ENCODE results near the gene ARHGAP6. TPM values are rescaled to one million over a fixed set of nuclear protein-coding genes. Genes with fewer than 3 reads are reported as not detected.

ARHGAP6 gene
- total and polyA plus RNA-seq, 2 donors (not counting 3 experiments of a cell fraction or from before 2014, with no cell fraction given): 0.69 to 0.83 TPM

DNA sequence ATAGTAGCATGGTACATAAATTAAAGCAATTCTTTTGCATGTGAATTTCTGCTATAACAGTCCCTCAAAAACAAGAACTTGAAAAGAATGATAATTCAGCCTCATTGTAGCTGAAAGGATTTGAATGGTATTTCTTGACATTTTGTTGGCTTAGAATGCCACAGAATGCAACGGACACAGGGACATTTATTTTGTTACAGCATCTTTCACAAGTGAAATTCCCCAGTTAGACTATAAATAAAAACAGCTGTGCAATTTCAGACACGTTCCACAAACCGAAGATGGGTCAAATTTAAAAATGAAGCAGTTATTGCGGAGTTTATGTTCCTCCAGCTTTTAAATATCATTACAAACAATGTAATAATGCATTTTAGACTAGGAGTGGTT, 455.3 kb downstream of the ARHGAP6 start:
- dilution Hi-C loops (cut with MboI; ENCODE audit: extremely low pct_ligation_motif_present, low sequenced_read_pairs) (no loop called here), intact Hi-C loops (cut with micrococcal nuclease) (no loop called here)
- no TSS peak for BruUV-seq (replicated peaks)
- Histone ChIP-seq H3K27me3 (ENCODE audit: control insufficient read depth in 2 of 2, insufficient read depth in 2 of 2, low read length in 2 of 2) (no peaks in the 10 kb centered on the region), H3K4me2 (ENCODE audit: insufficient read depth, low read length) (no peak overlapping the region), H3K36me3 (ENCODE audit: control insufficient read depth in 2 of 2, extremely low read depth in 1 of 2, insufficient read depth in 2 of 2, low read length in 2 of 2) (no peaks in the 10 kb centered on the region), H3K4me1 (ENCODE audit: control insufficient read depth, extremely low read depth, insufficient read depth, low read length) (no peaks in the 10 kb centered on the region), H3K9ac (replicated peaks; ENCODE audit: extremely low read depth, insufficient read depth, low read length) (no peak overlapping the region), H3K79me2 (ENCODE audit: control insufficient read depth, insufficient read depth, low read length) (no peaks in the 10 kb centered on the region), H3K9me1 (replicated peaks; ENCODE audit: control insufficient read depth, extremely low read depth, insufficient read depth, low read length) (no peaks in the 10 kb centered on the region), H4K20me1 (replicated peaks; ENCODE audit: control insufficient read depth, extremely low read depth, insufficient read depth, low read length) (no peaks in the 10 kb centered on the region), H3K4me3 (replicated peaks in 1 of 3; ENCODE audit: insufficient read depth in 1 of 3, low read depth in 1 of 3, low read length in 3 of 3) (no peak overlapping the region), H3K9me3 (replicated peaks; ENCODE audit: control insufficient read depth, insufficient read depth, low read length) (no peaks in the 10 kb centered on the region), H3K27ac (ENCODE audit: insufficient read depth, low read depth, low read length) (no peak overlapping the region), H2AFZ (ENCODE audit: low read depth, low read length) (no peak overlapping the region)
- DNase-seq (ENCODE audit: low read depth, low spot score) (no peak), FAIRE-seq (no peak)
- TF ChIP-seq, protein P1, sequence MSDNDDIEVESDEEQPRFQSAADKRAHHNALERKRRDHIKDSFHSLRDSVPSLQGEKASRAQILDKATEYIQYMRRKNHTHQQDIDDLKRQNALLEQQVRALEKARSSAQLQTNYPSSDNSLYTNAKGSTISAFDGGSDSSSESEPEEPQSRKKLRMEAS (IDR thresholded peaks at IDR 0.05; ENCODE audit: insufficient read depth, insufficient read length): no peak
- TF ChIP-seq CTCF (IDR thresholded peaks at IDR 0.05; ENCODE audit: extremely low read depth in 1 of 2, insufficient read depth in 1 of 2, low read depth in 1 of 2, low read length in 2 of 2) (no peak), GATA2 (IDR thresholded peaks at IDR 0.05; ENCODE audit: insufficient read depth, insufficient read length, low read depth, low read length) (no peak), EZH2 (IDR thresholded peaks at IDR 0.05; ENCODE audit: borderline replicate concordance, low read depth, low read length, severe bottlenecking) (no peak), FOS (IDR thresholded peaks at IDR 0.05; ENCODE audit: borderline replicate concordance, insufficient read depth, low read length) (no peak), JUN (IDR thresholded peaks at IDR 0.05; ENCODE audit: borderline replicate concordance, insufficient read depth, insufficient read length, low read depth) (no peak), MYC (IDR thresholded peaks at IDR 0.05; ENCODE audit: low read depth, low read length) (no peak), POLR2AphosphoS5 (IDR thresholded peaks at IDR 0.05; ENCODE audit: insufficient read depth, low read depth, low read length) (no peak), POLR2A (IDR thresholded peaks at IDR 0.05; ENCODE audit: low read depth, low read length) (no peak)
- ChIA-PET POLR2A (no interaction called here), CTCF (no interaction called here)
